ENCODE measurements around the gene MVD. TPM values are rescaled to one million over a fixed set of nuclear protein-coding genes. Genes with fewer than 3 reads are reported as not detected.
A peak's percentile ranks its signal among the peaks of the same experiment; 100 is the strongest.

Gene MVD
- total and polyA plus RNA-seq, 8 donors: 7.1 to 302 (median 45.9) TPM

GRCh38 chr16:88686062-88686438 is 23.2 kb upstream of the MVD start:
- intact Hi-C loops (cut with DNase I; ENCODE audit: low total_unique reads): no loop called here
- Histone ChIP-seq H3K27me3 (peaks cover 5 to 90% (median 28%) of the 10 kb centered on the region in 3 donors), H3K36me3 (no peaks in the 10 kb centered on the region), H3K27ac (peak overlapping the region; percentile 74 to 84 (median 81)), H3K4me1 (peaks cover 29 to 57% (median 49%) of the 10 kb centered on the region in 4 donors), H3K4me3 (peak overlapping the region; percentile 55 to 70 (median 58)), H3K9me3 (no peaks in the 10 kb centered on the region)
- TF ChIP-seq POLR2A (IDR thresholded peaks at IDR 0.05) (no peak), POLR2AphosphoS5 (IDR thresholded peaks at IDR 0.05) (no peak), EP300 (IDR thresholded peaks at IDR 0.05) (no peak), CTCF (IDR thresholded peaks at IDR 0.05) (no peak)
- WGBS, 5 donors: 0 to 1% (median 1%) methylated on average over 7 to 25 of the region's 25 CpGs
- DNase-seq: peak; percentile 59 to 69

GRCh38 chr16:88685156-88686061 is 22.5 kb upstream of the MVD start:
- intact Hi-C loops (cut with DNase I; ENCODE audit: low total_unique reads): no loop called here
- peak in 1 of 2 donors; percentile 56 for DNase-seq
- peak overlapping the region; percentile 74 to 84 (median 81) for H3K27ac ChIP-seq
- no peaks in the 10 kb centered on the region for H3K9me3 ChIP-seq
- TF ChIP-seq EP300 (IDR thresholded peaks at IDR 0.05) (no peak), POLR2A (IDR thresholded peaks at IDR 0.05) (no peak), CTCF (IDR thresholded peaks at IDR 0.05) (peak in 4 of 7 experiments; percentile 18 to 61 (median 26))
- H3K27me3 ChIP-seq: peaks cover 5 to 90% (median 34%) of the 10 kb centered on the region in 3 donors
- WGBS, 5 donors: 4 to 9% (median 5%) methylated on average over 17 to 33 of the region's 33 CpGs
- H3K36me3 ChIP-seq: no peaks in the 10 kb centered on the region
- H3K4me1 ChIP-seq: peaks cover 29 to 59% (median 52%) of the 10 kb centered on the region in 4 donors
- H3K4me3 ChIP-seq: peak overlapping the region; percentile 55 to 70 (median 58)

GRCh38 chr16:88684569-88685155 is 21.8 kb upstream of the MVD start:
- H3K4me1 ChIP-seq: peaks cover 29 to 59% (median 52%) of the 10 kb centered on the region in 4 donors
- H3K36me3 ChIP-seq: no peaks in the 10 kb centered on the region
- no peaks in the 10 kb centered on the region for H3K9me3 ChIP-seq
- H3K27me3 ChIP-seq: peaks cover 5 to 85% (median 34%) of the 10 kb centered on the region in 3 donors
- 71 to 80% (median 76%) methylated on average over 12 to 15 of the region's 15 CpGs for WGBS, 5 donors
- TF ChIP-seq CTCF (IDR thresholded peaks at IDR 0.05) (no peak), POLR2A (IDR thresholded peaks at IDR 0.05) (no peak)
- H3K4me3 ChIP-seq: peak overlapping the region in 3 of 4 donors; percentile 57 to 70 (median 59)
- intact Hi-C loops (cut with DNase I; ENCODE audit: low total_unique reads): no loop called here
- no peak for DNase-seq
- peak overlapping the region in 1 of 5 donors; percentile 84 for H3K27ac ChIP-seq

GRCh38 chr16:88681709-88682451 is 19.0 kb upstream of the MVD start:
- Histone ChIP-seq H3K36me3 (peaks cover 0 to 11% (median 4%) of the 10 kb centered on the region in 4 donors), H3K27me3 (peaks cover 0 to 77% (median 28%) of the 10 kb centered on the region in 3 donors), H3K4me3 (no peak overlapping the region), H3K4me1 (peaks cover 20 to 41% (median 36%) of the 10 kb centered on the region in 4 donors), H3K9me3 (no peaks in the 10 kb centered on the region), H3K27ac (peak overlapping the region; percentile 7 to 84 (median 63))
- WGBS, 5 donors: 31 to 56% (median 54%) methylated on average over 19 to 21 of the region's 21 CpGs
- no peak for TF ChIP-seq EP300 (IDR thresholded peaks at IDR 0.05)
- TF ChIP-seq CTCF (IDR thresholded peaks at IDR 0.05): no peak
- no peak for TF ChIP-seq POLR2A (IDR thresholded peaks at IDR 0.05)
- no peak for TF ChIP-seq POLR2AphosphoS5 (IDR thresholded peaks at IDR 0.05)
- intact Hi-C loops (cut with DNase I; ENCODE audit: low total_unique reads): no loop called here
- peak; percentile 66 to 69 for DNase-seq

Measured in stomach (tissue), 9 donors.